Measurements from ENCODE around the gene ZNF277. TPM values are rescaled to one million over a fixed set of nuclear protein-coding genes. Genes with fewer than 3 reads are reported as not detected.

ZNF277 gene
- total RNA-seq, 1 experiment from 2014 or later, result 12.8 TPM

- no peak overlapping the region for H3K4me3 ChIP-seq (ENCODE audit: low read depth in 2 of 2, low read length in 2 of 2)
- POLR2A ChIA-PET, result no interaction called here
- CTCF ChIA-PET, result no interaction called here
- DNase-seq (ENCODE audit: low read depth, low spot score) (no peak), ATAC-seq (no peak)
- H3K27me3 ChIP-seq (ENCODE audit: control insufficient read depth, insufficient read depth, low read length), result no peaks in the 10 kb centered on the region
- no peaks in the 10 kb centered on the region for H3K4me1 ChIP-seq (ENCODE audit: control insufficient read depth, insufficient read depth, low read length)
- no peaks in the 10 kb centered on the region for H3K36me3 ChIP-seq (ENCODE audit: control insufficient read depth, insufficient read depth, low read length)
- intact Hi-C loops (cut with micrococcal nuclease; ENCODE audit: unreplicated experiment) (no loop called here), in situ Hi-C loops (cut with HindIII; ENCODE audit: low pct_unique_long_range_greater_than_20kb, low sequenced_read_pairs) (no loop called here)
- TF ChIP-seq POLR2AphosphoS5 (IDR thresholded peaks at IDR 0.05; ENCODE audit: low read depth, low read length) (no peak), SIN3A (IDR thresholded peaks at IDR 0.05; ENCODE audit: borderline replicate concordance, insufficient read depth, low read depth, low read length) (no peak), TCF7L2 (IDR thresholded peaks at IDR 0.05; ENCODE audit: low read depth, low read length) (no peak), CTCF (IDR thresholded peaks at IDR 0.05) (no peak), REST (IDR thresholded peaks at IDR 0.05; ENCODE audit: insufficient read depth in 1 of 2, low read depth in 2 of 2, low read length in 1 of 2) (no peak)
- BruUV-seq (replicated peaks), result no TSS peak
- H3K9me3 ChIP-seq (ENCODE audit: control insufficient read depth, insufficient read depth, low read depth, low read length), result no peaks in the 10 kb centered on the region
- no peak overlapping the region for H3K27ac ChIP-seq (ENCODE audit: low read length)
Measured at GRCh38 chr7:112293416-112293815, 86.9 kb downstream of the ZNF277 start.

- in situ Hi-C loops (cut with HindIII; ENCODE audit: low pct_unique_long_range_greater_than_20kb, low sequenced_read_pairs), result no loop called here
- POLR2A ChIA-PET, result no interaction called here
- no peak for DNase-seq (ENCODE audit: low read depth, low spot score)
- H3K36me3 ChIP-seq (ENCODE audit: control insufficient read depth, insufficient read depth, low read length), result no peaks in the 10 kb centered on the region
- BruUV-seq (replicated peaks), result no TSS peak
- H3K4me3 ChIP-seq (ENCODE audit: low read depth in 2 of 2, low read length in 2 of 2), result no peak overlapping the region
- H3K4me1 ChIP-seq (ENCODE audit: control insufficient read depth, insufficient read depth, low read length), result no peaks in the 10 kb centered on the region
- ATAC-seq, result no peak
- H3K27ac ChIP-seq (ENCODE audit: low read length), result no peak overlapping the region
- TF ChIP-seq SIN3A (IDR thresholded peaks at IDR 0.05; ENCODE audit: borderline replicate concordance, insufficient read depth, low read depth, low read length) (no peak), POLR2AphosphoS5 (IDR thresholded peaks at IDR 0.05; ENCODE audit: low read depth, low read length) (no peak), TCF7L2 (IDR thresholded peaks at IDR 0.05; ENCODE audit: low read depth, low read length) (no peak), CTCF (IDR thresholded peaks at IDR 0.05) (no peak), REST (IDR thresholded peaks at IDR 0.05; ENCODE audit: insufficient read depth in 1 of 2, low read depth in 2 of 2, low read length in 1 of 2) (no peak)
- intact Hi-C loops (cut with micrococcal nuclease; ENCODE audit: unreplicated experiment), result no loop called here
- H3K27me3 ChIP-seq (ENCODE audit: control insufficient read depth, insufficient read depth, low read length), result no peaks in the 10 kb centered on the region
- no peaks in the 10 kb centered on the region for H3K9me3 ChIP-seq (ENCODE audit: control insufficient read depth, insufficient read depth, low read depth, low read length)
- CTCF ChIA-PET, result no interaction called here
Measured at GRCh38 chr7:112296432-112296831, 89.9 kb downstream of the ZNF277 start.
